Naive B cell (primary cell): ENCODE results near the gene GGN. TPM values are rescaled to one million over a fixed set of nuclear protein-coding genes. Genes with fewer than 3 reads are reported as not detected.
A peak's percentile ranks its signal among the peaks of the same experiment; 100 is the strongest.
"Not testable (repeated sequence)": the region's sequence is repeated elsewhere in the genome, so short reads cannot be mapped to it uniquely, and the experiment has no call there.

Experiments
- ATAC-seq, 2 donors: fragments of 150-1000 bp; cut with Tn5 transposase; 2 replicates each; pipeline ENCODE4 v1.10.0; 2021; ENCODE audit warnings: low read depth in 2 of 2, mild to moderate bottlenecking in 2 of 2, moderate library complexity in 2 of 2
- DNase-seq: peaks from one replicate; pipeline ENCODE4 v3.0.0; 2022
- H3K27ac Mint-ChIP-seq, 6 donors: one replicate each; pipeline ENCODE4 v1.8.0; 2020 to 2022; ENCODE audit warnings: mild to moderate bottlenecking in 6 of 6, mixed read lengths in 6 of 6, moderate library complexity in 5 of 6, inconsistent platforms in 2 of 6
- H3K27me3 Mint-ChIP-seq, 3 donors: one replicate each; pipeline ENCODE4 v1.8.0; 2021 to 2022; ENCODE audit warnings: mixed read lengths in 3 of 3, mild to moderate bottlenecking in 1 of 3
- H3K36me3 Mint-ChIP-seq, 2 donors: one replicate each; pipeline ENCODE4 v1.8.0; 2020 to 2022; ENCODE audit warnings: mixed read lengths in 2 of 2, inconsistent platforms in 1 of 2, mild to moderate bottlenecking in 1 of 2
- H3K4me1 Mint-ChIP-seq, 3 donors: one replicate each; pipeline ENCODE4 v1.8.0; 2020 to 2022; ENCODE audit warnings: mixed read lengths in 3 of 3, inconsistent platforms in 1 of 3, mild to moderate bottlenecking in 1 of 3, moderate library complexity in 1 of 3
- H3K4me3 Mint-ChIP-seq, 8 donors: one replicate each; pipeline ENCODE4 v1.8.0; 2020 to 2022; ENCODE audit warnings: mild to moderate bottlenecking in 8 of 8, mixed read lengths in 8 of 8, moderate library complexity in 8 of 8, inconsistent platforms in 2 of 8
- H3K9me3 Mint-ChIP-seq, 7 donors: one replicate each; pipeline ENCODE4 v1.8.0; 2020 to 2022; ENCODE audit warnings: mixed read lengths in 7 of 7, mild to moderate bottlenecking in 5 of 7, inconsistent platforms in 2 of 7, moderate library complexity in 1 of 7
- polyA plus RNA-seq, 6 donors: library from polyadenylated mRNA; unstranded; fragments of 300-500 nt; fragmentation: Illumina TruSeq; gene quantifications; one replicate each; pipeline ENCODE4 v1.2.3, GENCODE V29; 2021; ENCODE audit warnings: low read depth in 6 of 6

Gene GGN
- polyA plus RNA-seq, 6 donors from 2014 or later: not detected

GRCh38 chr19:38377052-38377451 is 10.8 kb downstream of the GGN start:
- H3K4me1 Mint-ChIP-seq: peaks cover 26 to 36% (median 31%) of the 10 kb centered on the region in 3 donors
- no peaks in the 10 kb centered on the region for H3K9me3 Mint-ChIP-seq
- H3K27me3 Mint-ChIP-seq: peaks cover 0 to 5% (median 4%) of the 10 kb centered on the region in 3 donors
- peak overlapping the region in 6 of 8 donors; percentile 80 to 99 (median 91) for H3K4me3 Mint-ChIP-seq
- no peak overlapping the region for H3K27ac Mint-ChIP-seq
- ATAC-seq (no peak), DNase-seq (no peak)
- H3K36me3 Mint-ChIP-seq: peaks cover 15 to 36% of the 10 kb centered on the region in 2 donors

- Mint-ChIP-seq H3K36me3 (peaks cover 10 to 31% of the 10 kb centered on the region in 2 donors), H3K4me3 (peak overlapping the region; percentile 58 to 99 (median 91)), H3K27me3 (peaks cover 0 to 7% (median 5%) of the 10 kb centered on the region in 3 donors), H3K4me1 (peaks cover 26 to 36% (median 31%) of the 10 kb centered on the region in 3 donors), H3K9me3 (no peaks in the 10 kb centered on the region), H3K27ac (peak overlapping the region in 1 of 6 donors; percentile 86)
- ATAC-seq (no peak), DNase-seq (no peak)
These were observed 11.3 kb downstream of the GGN start for GRCh38 chr19:38376576-38376975.

GRCh38 chr19:38375748-38376147 is 12.1 kb downstream of the GGN start:
- Mint-ChIP-seq H3K27me3 (peaks cover 4 to 10% (median 7%) of the 10 kb centered on the region in 3 donors), H3K4me3 (peak overlapping the region; percentile 96 to 100 (median 99)), H3K9me3 (no peaks in the 10 kb centered on the region), H3K4me1 (peaks cover 26 to 36% (median 31%) of the 10 kb centered on the region in 3 donors), H3K27ac (peak overlapping the region in 5 of 6 donors; percentile 89 to 99 (median 96)), H3K36me3 (peaks cover 8 to 26% of the 10 kb centered on the region in 2 donors)
- DNase-seq (no peak), ATAC-seq (no peak)

- ATAC-seq: no peak
These were observed 12.7 kb downstream of the GGN start for GRCh38 chr19:38375098-38375493.

GRCh38 chr19:38374332-38375097 is 13.3 kb downstream of the GGN start, which contains the start of gene PSMD8:
Gene PSMD8 (plus strand): TSS chr19:38374571. CDS start chr19:38374602, 31 bp downstream.
- H3K27ac Mint-ChIP-seq: peak within 1 kb of the TSS; percentile 95 to 99 (median 98)
- DNase-seq (peak; percentile 99), ATAC-seq (peak; percentile 92)
- H3K4me3 Mint-ChIP-seq: peak within 1 kb of the TSS; percentile 96 to 100 (median 99)
- H3K27me3 Mint-ChIP-seq: peaks cover 12 to 17% (median 16%) of the 10 kb centered on the region in 3 donors
- H3K36me3 Mint-ChIP-seq: peaks cover 7 to 15% of the 10 kb centered on the region in 2 donors
- H3K4me1 Mint-ChIP-seq: peaks cover 22 to 32% (median 29%) of the 10 kb centered on the region in 3 donors
- no peaks in the 10 kb centered on the region for H3K9me3 Mint-ChIP-seq

More at GRCh38 chr19:38375098-38375493, 12.7 kb downstream of the GGN start:
- DNase-seq: no peak
- Mint-ChIP-seq H3K4me1 (peaks cover 23 to 34% (median 31%) of the 10 kb centered on the region in 3 donors), H3K36me3 (peaks cover 8 to 20% of the 10 kb centered on the region in 2 donors), H3K9me3 (no peaks in the 10 kb centered on the region), H3K27me3 (peaks cover 9 to 16% (median 10%) of the 10 kb centered on the region in 3 donors), H3K4me3 (peak overlapping the region; percentile 96 to 100 (median 99)), H3K27ac (peak overlapping the region; percentile 95 to 99 (median 98))

DNA sequence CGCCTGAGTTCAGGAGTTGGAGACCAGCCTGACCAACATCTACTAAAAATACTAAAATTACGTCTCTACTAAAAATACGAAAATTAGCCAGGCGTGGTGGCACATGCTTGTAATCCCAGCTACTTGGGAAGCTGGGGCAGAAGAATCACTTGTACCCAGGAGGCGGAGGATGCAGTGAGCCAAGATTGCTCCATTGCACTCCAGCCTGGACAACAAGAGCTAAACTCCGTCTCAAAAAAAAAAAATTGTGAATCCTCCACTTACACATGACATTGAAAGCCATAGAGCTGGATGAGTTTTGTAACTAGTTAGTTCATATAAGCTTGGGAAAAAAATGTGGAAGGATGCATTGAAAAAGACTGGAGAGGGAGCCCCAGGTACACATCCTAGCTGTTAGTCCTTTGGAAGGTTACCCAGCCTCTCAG is 13.9 kb downstream of the GGN start:
- peak overlapping the region; percentile 96 to 100 (median 99) for H3K4me3 Mint-ChIP-seq
- H3K9me3 Mint-ChIP-seq: no peaks in the 10 kb centered on the region
- H3K4me1 Mint-ChIP-seq: peaks cover 19 to 29% (median 25%) of the 10 kb centered on the region in 3 donors
- peaks cover under 1 to 10% of the 10 kb centered on the region in 2 donors for H3K36me3 Mint-ChIP-seq
- H3K27ac Mint-ChIP-seq: peak overlapping the region; percentile 95 to 99 (median 98)
- H3K27me3 Mint-ChIP-seq: peaks cover 15 to 20% (median 17%) of the 10 kb centered on the region in 3 donors
- ATAC-seq: no peak
- no peak for DNase-seq

- DNase-seq (no peak), ATAC-seq (no peak)
- peaks cover 0 to 10% of the 10 kb centered on the region in 2 donors for H3K36me3 Mint-ChIP-seq
- H3K9me3 Mint-ChIP-seq: no peaks in the 10 kb centered on the region
- no peak overlapping the region for H3K27ac Mint-ChIP-seq
- peaks cover 17 to 37% (median 33%) of the 10 kb centered on the region in 3 donors for H3K27me3 Mint-ChIP-seq
- H3K4me1 Mint-ChIP-seq: peaks cover 14 to 17% (median 17%) of the 10 kb centered on the region in 3 donors
- no peak overlapping the region for H3K4me3 Mint-ChIP-seq
These were observed 16.8 kb downstream of the GGN start for GRCh38 chr19:38371081-38371480.

GRCh38 chr19:38370299-38370698 is 17.5 kb downstream of the GGN start:
- DNase-seq: no peak
- H3K27me3 Mint-ChIP-seq: peaks cover 17 to 39% (median 36%) of the 10 kb centered on the region in 3 donors
- H3K4me1 Mint-ChIP-seq: peaks cover 9 to 11% (median 9%) of the 10 kb centered on the region in 3 donors
- H3K27ac Mint-ChIP-seq: no peak overlapping the region
- H3K36me3 Mint-ChIP-seq: peaks cover 0 to 8% of the 10 kb centered on the region in 2 donors
- no peak for ATAC-seq
- no peaks in the 10 kb centered on the region for H3K9me3 Mint-ChIP-seq
- H3K4me3 Mint-ChIP-seq: no peak overlapping the region

DNA sequence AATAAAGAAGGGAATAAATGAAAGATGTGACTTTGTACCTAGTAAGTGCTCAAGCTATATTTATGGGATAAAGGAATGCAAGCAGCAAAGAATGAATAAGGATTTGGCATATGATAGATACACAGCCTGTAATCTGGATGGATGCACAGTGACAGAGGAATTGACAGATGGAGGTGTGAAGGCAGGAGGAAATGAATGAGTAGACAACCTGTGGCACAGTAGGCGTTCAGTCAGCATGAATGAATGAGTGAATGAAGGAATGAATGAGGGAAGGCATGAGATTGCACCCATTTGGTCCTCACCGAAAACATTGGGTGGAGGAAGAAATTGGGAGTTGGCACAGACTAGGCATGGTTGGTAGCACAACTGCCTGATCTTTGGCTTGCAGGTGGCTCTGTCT is 18.2 kb downstream of the GGN start:
- H3K27me3 Mint-ChIP-seq: peaks cover 17 to 39% (median 36%) of the 10 kb centered on the region in 3 donors
- no peak overlapping the region for H3K4me3 Mint-ChIP-seq
- H3K36me3 Mint-ChIP-seq: peaks cover 0 to 1% of the 10 kb centered on the region in 2 donors
- ATAC-seq (no peak), DNase-seq (no peak)
- H3K27ac Mint-ChIP-seq: no peak overlapping the region
- H3K4me1 Mint-ChIP-seq: peaks cover 2 to 5% (median 4%) of the 10 kb centered on the region in 3 donors
- no peaks in the 10 kb centered on the region for H3K9me3 Mint-ChIP-seq

- ATAC-seq (no peak), DNase-seq (no peak)
- Mint-ChIP-seq H3K36me3 (no peaks in the 10 kb centered on the region), H3K27me3 (peaks cover 14 to 39% (median 36%) of the 10 kb centered on the region in 3 donors), H3K4me3 (no peak overlapping the region), H3K27ac (no peak overlapping the region), H3K9me3 (no peaks in the 10 kb centered on the region), H3K4me1 (peaks cover 0 to 6% (median 4%) of the 10 kb centered on the region in 3 donors)
These were observed 20.8 kb downstream of the GGN start for GRCh38 chr19:38367041-38367440.

- Mint-ChIP-seq H3K4me3 (peak overlapping the region; percentile 40 to 91 (median 68)), H3K27me3 (peaks cover 4 to 37% (median 21%) of the 10 kb centered on the region in 3 donors), H3K4me1 (peaks cover 9 to 21% (median 20%) of the 10 kb centered on the region in 3 donors)
- H3K36me3 Mint-ChIP-seq, H3K9me3 Mint-ChIP-seq, H3K27ac Mint-ChIP-seq, ATAC-seq, DNase-seq: not testable (repeated sequence)
These were observed 24.7 kb downstream of the GGN start for GRCh38 chr19:38362946-38363688.

- Mint-ChIP-seq H3K36me3 (no peaks in the 10 kb centered on the region), H3K9me3 (no peaks in the 10 kb centered on the region), H3K4me1 (peaks cover 9 to 21% (median 20%) of the 10 kb centered on the region in 3 donors), H3K27ac (no peak overlapping the region), H3K27me3 (peaks cover 4 to 29% (median 17%) of the 10 kb centered on the region in 3 donors), H3K4me3 (peak overlapping the region; percentile 74 to 91 (median 84))
- peak; percentile 37 for DNase-seq
- ATAC-seq: peak; percentile 40 to 49
These were observed 25.5 kb downstream of the GGN start for GRCh38 chr19:38362076-38362945.
